Activated T-cell treated with anti-CD3 and anti-CD28 coated beads, Interleukin-2, amount 50 U/mL, for 4 hours (primary cell): Measurements from ENCODE around the gene TLK1. TPM values are rescaled to one million over a fixed set of nuclear protein-coding genes. Genes with fewer than 3 reads are reported as not detected.

ENCODE experiments used
- ATAC-seq, 2 donors: fragments of 200-7000 bp; cut with Tn5 transposase; one replicate each; pipeline ENCODE4 v1.10.0; 2021
- DNase-seq: peaks from one replicate; pipeline ENCODE4 v3.0.0-alpha.2; 2020
- H3K27me3 Mint-ChIP-seq: one replicate; pipeline ENCODE4 v1.8.0; 2021; ENCODE audit warnings: low read depth, mixed read lengths
- H3K36me3 Mint-ChIP-seq: one replicate; pipeline ENCODE4 v1.8.0; 2022; ENCODE audit warnings: mixed read lengths; ENCODE audit not compliant: insufficient read depth
- H3K4me1 Mint-ChIP-seq: one replicate; pipeline ENCODE4 v1.8.0; 2021; ENCODE audit warnings: low read depth, mixed read lengths
- H3K4me3 Mint-ChIP-seq: one replicate; pipeline ENCODE4 v1.8.0; 2021; ENCODE audit warnings: mild to moderate bottlenecking, moderate library complexity, mixed read lengths
- H3K9me3 Mint-ChIP-seq: one replicate; pipeline ENCODE4 v1.8.0; 2021; ENCODE audit warnings: mixed read lengths
- total RNA-seq, 3 donors: library from RNA; stranded (reverse); gene quantifications; one replicate each; pipeline ENCODE4 v1.2.1, GENCODE V29; 2021

TLK1 gene
- total RNA-seq, result 10 to 100 TPM; 78.3 to 81.1 (median 80.8) TPM

- Mint-ChIP-seq H3K27me3 (no peaks in the 10 kb centered on the region), H3K36me3 (peaks cover 2% of the 10 kb centered on the region), H3K4me3 (peak within 1 kb of the TSS; percentile 99), H3K4me1 (peaks cover 60% of the 10 kb centered on the region), H3K9me3 (no peaks in the 10 kb centered on the region)
- ATAC-seq, result peak; percentile 71 to 74
- peak; percentile 69 for DNase-seq
Observed at GRCh38 chr2:171160119-171160955, at the start of gene TLK1. TSS of gene TLK1 (minus strand) at chr2:171160893. CDS start at chr2:171160428, 465 bp downstream.

DNA sequence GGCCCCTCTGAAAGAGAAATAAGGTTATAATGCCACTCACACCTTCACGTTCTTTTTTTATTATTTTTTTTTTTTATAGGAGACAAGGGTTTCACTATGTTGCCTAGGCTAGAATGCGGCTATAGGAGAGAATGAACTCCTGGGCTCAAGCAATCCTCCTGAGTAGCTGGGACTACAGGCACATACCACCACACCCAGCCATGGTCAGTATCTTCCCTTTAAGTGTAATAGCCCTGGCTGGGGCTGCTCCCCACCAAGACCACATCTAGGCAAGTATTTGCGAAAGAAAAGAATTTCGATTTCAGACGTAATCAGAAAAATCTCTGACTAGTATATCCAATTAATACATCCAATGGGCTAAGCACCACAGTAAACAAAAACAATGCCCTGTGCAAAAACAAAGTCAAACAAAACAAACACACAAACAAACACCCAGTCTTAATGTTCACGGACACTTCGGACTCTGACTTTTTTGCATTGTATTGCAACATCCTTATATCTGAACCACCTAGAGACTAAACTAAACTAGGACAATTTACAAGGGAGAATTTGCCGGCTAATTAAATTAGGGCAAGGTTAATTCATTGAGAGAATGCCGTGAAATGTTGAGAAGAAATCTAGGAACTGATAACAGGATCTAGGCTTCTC lies 49.6 kb upstream of the TLK1 start:
- H3K4me3 Mint-ChIP-seq, result peak overlapping the region; percentile 75
- no peaks in the 10 kb centered on the region for H3K9me3 Mint-ChIP-seq
- H3K36me3 Mint-ChIP-seq, result no peaks in the 10 kb centered on the region
- ATAC-seq, result no peak
- H3K4me1 Mint-ChIP-seq, result peaks cover 21% of the 10 kb centered on the region
- H3K27me3 Mint-ChIP-seq, result no peaks in the 10 kb centered on the region
- DNase-seq, result no peak

DNA sequence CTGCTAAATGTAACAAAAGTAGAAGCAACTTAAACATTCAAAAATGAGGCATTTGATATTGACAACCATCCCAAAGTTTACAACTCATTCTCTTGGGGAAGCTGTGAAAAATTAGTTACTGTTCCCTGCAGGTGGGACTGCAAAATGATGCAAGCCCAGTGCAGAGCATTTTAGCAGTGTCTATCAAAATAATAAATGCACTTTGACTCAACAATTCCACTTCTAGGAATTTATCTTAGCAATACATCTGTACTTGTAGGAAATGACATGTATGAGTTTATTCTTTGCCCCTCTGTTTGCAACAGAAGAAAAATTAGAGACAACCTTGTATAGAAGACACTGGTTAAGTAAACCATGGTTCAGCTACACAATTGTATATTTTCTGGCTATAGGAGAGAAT lies 48.0 kb upstream of the TLK1 start:
- DNase-seq (no peak), ATAC-seq (no peak)
- H3K27me3 Mint-ChIP-seq, result no peaks in the 10 kb centered on the region
- no peaks in the 10 kb centered on the region for H3K36me3 Mint-ChIP-seq
- H3K4me3 Mint-ChIP-seq, result no peak overlapping the region
- H3K4me1 Mint-ChIP-seq, result peaks cover 21% of the 10 kb centered on the region
- no peaks in the 10 kb centered on the region for H3K9me3 Mint-ChIP-seq

GRCh38 chr2:171206422-171207115 lies 45.9 kb upstream of the TLK1 start:
- DNase-seq (no peak), ATAC-seq (no peak)
- no peaks in the 10 kb centered on the region for H3K27me3 Mint-ChIP-seq
- H3K36me3 Mint-ChIP-seq, result no peaks in the 10 kb centered on the region
- H3K9me3 Mint-ChIP-seq, result no peaks in the 10 kb centered on the region
- H3K4me3 Mint-ChIP-seq, result no peak overlapping the region
- H3K4me1 Mint-ChIP-seq, result peaks cover 18% of the 10 kb centered on the region

- H3K9me3 Mint-ChIP-seq, result no peaks in the 10 kb centered on the region
- no peak for DNase-seq
- no peaks in the 10 kb centered on the region for H3K27me3 Mint-ChIP-seq
- no peak for ATAC-seq
- H3K4me1 Mint-ChIP-seq, result peaks cover 9% of the 10 kb centered on the region
- no peak overlapping the region for H3K4me3 Mint-ChIP-seq
- H3K36me3 Mint-ChIP-seq, result no peaks in the 10 kb centered on the region
Observed at GRCh38 chr2:171205551-171205950, 44.9 kb upstream of the TLK1 start.

DNA sequence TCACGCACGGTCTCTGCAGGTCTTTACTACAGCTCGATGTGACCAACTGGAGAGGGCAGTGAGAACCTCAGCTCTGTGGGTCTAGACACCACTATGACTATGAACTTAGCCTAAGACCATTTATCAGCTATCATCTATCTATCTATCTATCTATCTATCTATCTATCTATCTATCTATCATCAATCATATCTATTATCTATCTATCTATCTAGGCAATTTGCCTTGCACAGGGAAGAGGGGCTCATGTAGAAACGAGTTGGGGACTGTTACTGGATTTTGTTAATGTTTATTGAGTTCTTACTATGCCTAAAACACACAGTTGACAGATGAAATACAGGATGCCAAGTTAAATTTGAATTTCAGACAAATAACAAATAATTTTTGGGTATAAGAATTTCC lies 41.1 kb upstream of the TLK1 start:
- Mint-ChIP-seq H3K4me3 (no peak overlapping the region), H3K27me3 (no peaks in the 10 kb centered on the region), H3K9me3 (no peaks in the 10 kb centered on the region), H3K4me1 (no peaks in the 10 kb centered on the region), H3K36me3 (no peaks in the 10 kb centered on the region)
- DNase-seq (no peak), ATAC-seq (no peak)

DNA sequence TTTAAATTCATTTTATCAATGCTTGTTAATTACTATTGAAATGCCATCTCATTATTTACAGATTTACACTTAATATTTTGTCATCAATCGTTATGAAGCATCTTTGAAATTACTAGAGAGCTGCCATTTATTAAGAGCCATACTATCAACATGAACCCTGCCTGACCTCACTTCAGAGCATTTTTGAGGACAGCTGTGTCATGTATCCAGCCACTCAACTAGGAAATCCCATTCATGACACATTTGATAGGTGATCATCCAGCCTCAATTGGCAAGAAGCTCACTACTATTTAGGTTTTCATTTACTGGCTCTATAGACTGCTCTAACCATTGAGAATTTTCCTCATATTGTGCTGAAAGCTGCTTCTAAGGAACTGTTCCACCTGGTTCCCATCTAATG lies 40.6 kb upstream of the TLK1 start:
- H3K36me3 Mint-ChIP-seq, result no peaks in the 10 kb centered on the region
- no peak overlapping the region for H3K4me3 Mint-ChIP-seq
- no peak for DNase-seq
- no peaks in the 10 kb centered on the region for H3K9me3 Mint-ChIP-seq
- ATAC-seq, result no peak
- H3K27me3 Mint-ChIP-seq, result no peaks in the 10 kb centered on the region
- no peaks in the 10 kb centered on the region for H3K4me1 Mint-ChIP-seq

GRCh38 chr2:171200469-171200868 lies 39.8 kb upstream of the TLK1 start:
- H3K4me1 Mint-ChIP-seq, result no peaks in the 10 kb centered on the region
- no peaks in the 10 kb centered on the region for H3K9me3 Mint-ChIP-seq
- ATAC-seq (no peak), DNase-seq (no peak)
- H3K36me3 Mint-ChIP-seq, result no peaks in the 10 kb centered on the region
- no peak overlapping the region for H3K4me3 Mint-ChIP-seq
- H3K27me3 Mint-ChIP-seq, result no peaks in the 10 kb centered on the region

DNA sequence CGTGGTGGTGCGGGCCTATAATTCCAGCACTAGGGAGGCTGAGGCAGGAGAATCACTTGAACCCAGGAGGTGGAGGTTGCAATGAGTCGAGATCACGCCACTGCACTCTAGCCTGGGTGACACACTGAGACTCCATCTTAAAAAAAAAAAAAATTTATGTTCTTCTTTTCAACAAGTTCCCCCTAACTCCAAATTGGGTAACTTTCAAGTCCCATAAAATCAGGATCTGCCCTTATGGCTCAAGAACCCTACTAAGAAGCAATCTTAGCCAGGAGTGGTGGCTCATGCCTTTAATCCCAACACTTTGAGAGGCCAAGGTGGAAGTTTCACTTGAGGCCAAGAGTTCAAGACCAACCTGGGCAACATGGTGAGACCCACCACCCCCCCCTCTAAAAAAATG lies 30.3 kb upstream of the TLK1 start:
- no peak for DNase-seq
- Mint-ChIP-seq H3K4me3 (no peak overlapping the region), H3K4me1 (no peaks in the 10 kb centered on the region), H3K36me3 (no peaks in the 10 kb centered on the region), H3K9me3 (no peaks in the 10 kb centered on the region), H3K27me3 (no peaks in the 10 kb centered on the region)
- no peak for ATAC-seq

- H3K4me3 Mint-ChIP-seq, result no peak overlapping the region
- H3K9me3 Mint-ChIP-seq, result no peaks in the 10 kb centered on the region
- no peaks in the 10 kb centered on the region for H3K36me3 Mint-ChIP-seq
- no peaks in the 10 kb centered on the region for H3K27me3 Mint-ChIP-seq
- no peak for DNase-seq
- ATAC-seq, result no peak
- H3K4me1 Mint-ChIP-seq, result no peaks in the 10 kb centered on the region
Observed at GRCh38 chr2:171187819-171188218, 27.1 kb upstream of the TLK1 start.

DNA sequence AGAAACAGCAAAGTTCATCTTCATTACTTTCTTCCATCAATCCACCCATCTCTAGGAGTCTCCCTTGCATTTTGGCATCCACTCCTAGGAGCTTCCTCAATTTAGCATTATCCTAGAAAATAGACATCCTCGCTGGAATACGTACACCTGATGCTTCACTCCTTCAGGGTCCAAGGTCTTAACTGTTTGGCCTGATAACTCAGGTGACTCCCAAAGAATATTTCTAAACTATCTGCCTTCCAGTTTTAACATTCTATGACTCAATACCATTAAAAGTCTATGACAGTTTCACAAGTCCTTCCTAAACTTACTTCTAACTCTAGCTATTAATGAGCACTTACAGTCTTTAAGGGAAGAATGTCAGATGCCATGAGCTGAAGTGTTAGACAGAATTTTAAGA lies 26.5 kb upstream of the TLK1 start:
- ATAC-seq (no peak), DNase-seq (no peak)
- Mint-ChIP-seq H3K36me3 (no peaks in the 10 kb centered on the region), H3K27me3 (no peaks in the 10 kb centered on the region), H3K4me1 (no peaks in the 10 kb centered on the region), H3K9me3 (no peaks in the 10 kb centered on the region), H3K4me3 (no peak overlapping the region)

DNA sequence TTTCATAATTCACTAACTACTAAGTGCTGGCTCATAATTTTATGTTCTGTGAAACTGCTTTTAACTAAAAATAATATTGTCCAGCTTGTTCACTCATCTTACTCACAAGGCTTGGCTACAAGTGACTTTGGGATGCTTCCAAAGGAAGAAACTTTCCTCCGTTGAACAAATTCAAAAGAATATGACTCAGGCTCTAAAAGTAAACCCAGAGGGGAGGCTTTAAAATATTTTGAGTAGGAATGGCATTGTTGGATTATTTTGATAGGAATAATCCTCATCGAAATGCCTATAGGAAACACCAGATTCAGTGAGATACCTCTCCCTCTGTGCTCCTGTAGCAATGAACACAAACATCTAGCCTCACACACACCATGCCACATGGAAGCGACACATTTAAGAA lies 25.2 kb upstream of the TLK1 start:
- Mint-ChIP-seq H3K36me3 (no peaks in the 10 kb centered on the region), H3K4me1 (peaks cover 2% of the 10 kb centered on the region), H3K27me3 (peaks cover 2% of the 10 kb centered on the region), H3K4me3 (no peak overlapping the region), H3K9me3 (no peaks in the 10 kb centered on the region)
- DNase-seq (no peak), ATAC-seq (no peak)

DNA sequence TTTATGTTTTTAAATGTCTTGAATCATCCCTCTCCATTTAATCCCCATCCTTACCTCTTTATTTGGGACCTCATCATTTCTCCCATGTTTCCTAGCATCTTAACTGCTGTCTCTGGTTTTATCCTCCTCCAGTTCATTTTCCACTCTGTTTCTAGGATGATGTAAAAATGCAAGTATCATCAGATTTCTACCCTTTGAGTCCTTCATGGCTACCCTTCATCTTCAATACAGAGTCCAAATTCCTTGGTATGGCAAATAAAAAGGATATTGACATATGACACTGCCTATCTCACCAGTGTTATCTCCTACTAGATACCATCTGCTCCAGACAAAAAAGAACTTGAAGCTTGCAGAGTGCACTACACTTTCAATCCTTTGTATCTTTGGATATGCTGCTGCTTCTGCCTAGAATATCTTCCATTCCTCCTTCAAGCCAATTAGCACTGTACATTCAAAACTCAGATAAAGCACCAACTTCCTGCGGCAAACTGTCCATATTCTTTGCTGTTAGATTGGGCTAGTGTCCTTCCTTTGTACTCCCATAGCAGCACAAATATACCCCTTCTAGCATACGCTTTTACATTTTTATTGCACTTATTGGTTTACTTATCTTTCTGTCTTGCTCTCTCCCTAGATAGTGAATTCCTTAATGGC lies 24.6 kb upstream of the TLK1 start:
- ATAC-seq (no peak), DNase-seq (no peak)
- Mint-ChIP-seq H3K4me1 (peaks cover 2% of the 10 kb centered on the region), H3K4me3 (no peak overlapping the region), H3K27me3 (peaks cover 2% of the 10 kb centered on the region), H3K36me3 (no peaks in the 10 kb centered on the region), H3K9me3 (no peaks in the 10 kb centered on the region)
